Measurements from ENCODE around the gene VWC2.

DNA sequence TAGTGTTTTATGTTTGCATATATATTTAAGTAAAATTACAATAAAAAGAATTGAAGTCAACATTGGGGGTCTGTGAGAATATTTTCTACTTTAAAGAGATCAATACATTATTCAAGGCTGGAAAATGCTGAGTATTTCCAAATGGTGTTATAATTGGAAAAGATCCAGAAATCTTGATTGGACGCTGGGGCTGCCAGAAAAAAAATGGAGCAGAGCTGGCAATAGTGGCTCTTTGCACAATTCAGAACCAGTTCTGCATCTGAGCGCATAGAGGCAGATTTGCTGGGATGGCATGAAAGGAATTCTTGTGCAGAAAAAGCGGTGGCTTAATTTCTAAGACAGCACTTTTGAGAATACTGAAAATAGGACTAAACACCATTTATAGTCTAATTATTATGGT is 10.8 kb upstream of the VWC2 start:
- TF ChIP-seq GATA2 (IDR thresholded peaks at IDR 0.05; ENCODE audit: low read depth, low read length) (no peak), GATA3 (IDR thresholded peaks at IDR 0.05; ENCODE audit: low read depth, low read length) (no peak)

Data from SH-SY5Y (cell line).